GM23338 (cell line): ENCODE results near the gene BRSK1. TPM values are rescaled to one million over a fixed set of nuclear protein-coding genes. Genes with fewer than 3 reads are reported as not detected.

ENCODE experiments used
- ATAC-seq: fragments of 200-7000 bp; cut with Tn5 transposase; 3 replicates; pipeline ENCODE4 v1.9.1; 2020
- DNase-seq: peaks from one replicate; pipeline ENCODE4 v3.0.0-alpha.2; 2015; ENCODE audit warnings: low spot score
- H2AFZ ChIP-seq: fragments of 200-600 bp; sonication (generic); 2 replicates; pipeline ENCODE4 v1.8.0; 2016; ENCODE audit warnings: antibody characterized with exemption, mild to moderate bottlenecking, moderate library complexity
- H3F3A ChIP-seq: fragments of 200-600 bp; sonication (generic); replicated peaks from 2 replicates; pipeline ENCODE4 v1.8.0; 2017; ENCODE audit warnings: antibody characterized with exemption, mixed run types, low read depth
- H3K27ac ChIP-seq: fragments of 200-600 bp; sonication (generic); 2 replicates; pipeline ENCODE4 v1.6.1; 2016; ENCODE audit warnings: low read depth
- H3K27me3 ChIP-seq: fragments of 200-600 bp; sonication (generic); 2 replicates; pipeline ENCODE4 v1.8.0; 2016; ENCODE audit warnings: mild to moderate bottlenecking, mixed run types, moderate library complexity; ENCODE audit not compliant: insufficient read depth
- H3K36me3 ChIP-seq: fragments of 200-600 bp; sonication (generic); 2 replicates; pipeline ENCODE4 v1.8.0; 2016; ENCODE audit warnings: mild to moderate bottlenecking; ENCODE audit not compliant: insufficient read depth
- H3K4me1 ChIP-seq: fragments of 200-600 bp; sonication (generic); 2 replicates; pipeline ENCODE4 v1.8.0; 2016; ENCODE audit warnings: mild to moderate bottlenecking, moderate library complexity; ENCODE audit not compliant: insufficient read depth
- H3K4me2 ChIP-seq: fragments of 200-600 bp; sonication (generic); 2 replicates; pipeline ENCODE4 v1.7.1; 2017; ENCODE audit warnings: mixed run types
- H3K4me3 ChIP-seq: fragments of 200-600 bp; sonication (generic); 2 replicates; pipeline ENCODE4 v1.6.1; 2016; ENCODE audit warnings: mixed run types
- H3K79me2 ChIP-seq: fragments of 200-600 bp; sonication (generic); replicated peaks from 2 replicates; pipeline ENCODE4 v1.8.0; 2017; ENCODE audit warnings: mild to moderate bottlenecking; ENCODE audit not compliant: insufficient read depth
- H3K9me2 ChIP-seq: fragments of 200-600 bp; sonication (generic); 2 replicates; pipeline ENCODE4 v1.8.0; 2017; ENCODE audit not compliant: insufficient read depth
- H4K20me1 ChIP-seq: fragments of 200-600 bp; sonication (generic); replicated peaks from 2 replicates; pipeline ENCODE4 v1.8.0; 2017; ENCODE audit warnings: mild to moderate bottlenecking; ENCODE audit not compliant: insufficient read depth
- H3K27ac Mint-ChIP-seq: 2 replicates; pipeline ENCODE4 v1.8.0; 2020; ENCODE audit warnings: inconsistent platforms, mild to moderate bottlenecking, moderate library complexity, mixed read lengths
- H3K27me3 Mint-ChIP-seq: 3 replicates; pipeline ENCODE4 v1.8.0; 2022; ENCODE audit warnings: low read depth, mild to moderate bottlenecking, moderate library complexity, mixed read lengths, inconsistent platforms; ENCODE audit not compliant: insufficient read depth, poor library complexity
- H3K36me3 Mint-ChIP-seq: 3 replicates; pipeline ENCODE4 v1.8.0; 2021; ENCODE audit warnings: low read depth, mild to moderate bottlenecking, inconsistent platforms, moderate library complexity, mixed read lengths
- H3K4me1 Mint-ChIP-seq: 3 replicates; pipeline ENCODE4 v1.8.0; 2020; ENCODE audit warnings: mild to moderate bottlenecking, inconsistent platforms, mixed read lengths
- H3K4me3 Mint-ChIP-seq: 3 replicates; pipeline ENCODE4 v1.8.0; 2021; ENCODE audit warnings: moderate library complexity, mild to moderate bottlenecking, inconsistent platforms, mixed read lengths
- H3K9me3 Mint-ChIP-seq: 3 replicates; pipeline ENCODE4 v1.8.0; 2020; ENCODE audit warnings: moderate library complexity, mild to moderate bottlenecking, inconsistent platforms, mixed read lengths
- CREB1 ChIP-seq: fragments of 250-450 bp; sonication (Bioruptor Pico); IDR thresholded peaks from 2 replicates; pipeline ENCODE4 v1.5.0; 2020; ENCODE audit warnings: low read depth, mild to moderate bottlenecking, moderate library complexity
- CTCF ChIP-seq, 2 experiments: fragments of 200-600 bp in 1 of 2; sonication (generic) in 1 of 2; conservative IDR thresholded peaks; 2 replicates each; pipeline versions ENCODE4 v1.5.1 to v1.6.1; 2016 to 2017; ENCODE audit warnings: antibody characterized with exemption in 2 of 2, low read depth in 2 of 2, mild to moderate bottlenecking in 2 of 2, moderate library complexity in 1 of 2
- ETS1 ChIP-seq: IDR thresholded peaks from 2 replicates; pipeline ENCODE4 v1.6.1; 2016; ENCODE audit warnings: antibody characterized with exemption
- EZH2 ChIP-seq: fragments of 200-600 bp; sonication (generic); IDR thresholded peaks from one replicate; pipeline ENCODE4 v1.8.0; 2017; ENCODE audit warnings: antibody characterized with exemption, mild to moderate bottlenecking, low read depth; ENCODE audit not compliant: unreplicated experiment
- EZH2phosphoT487 ChIP-seq: fragments of 200-600 bp; sonication (generic); IDR thresholded peaks from one replicate; pipeline ENCODE4 v1.8.1; 2018; ENCODE audit warnings: antibody characterized with exemption; ENCODE audit not compliant: unreplicated experiment
- JUNB ChIP-seq: IDR thresholded peaks from one replicate; pipeline ENCODE4 v1.6.1; 2016; ENCODE audit warnings: antibody characterized with exemption; ENCODE audit not compliant: unreplicated experiment
- NANOG ChIP-seq: IDR thresholded peaks from 2 replicates; pipeline ENCODE4 v1.6.1; 2016; ENCODE audit warnings: antibody characterized with exemption, borderline replicate concordance
- POLR2AphosphoS5 ChIP-seq: IDR thresholded peaks from 2 replicates; pipeline ENCODE4 v1.6.1; 2016; ENCODE audit warnings: antibody characterized with exemption, low read depth
- REST ChIP-seq: IDR thresholded peaks from one replicate; pipeline ENCODE4 v1.6.1; 2018; ENCODE audit warnings: antibody characterized with exemption; ENCODE audit not compliant: unreplicated experiment
- STAT1 ChIP-seq: IDR thresholded peaks from one replicate; pipeline ENCODE4 v1.6.1; 2016; ENCODE audit warnings: antibody characterized with exemption; ENCODE audit not compliant: unreplicated experiment
- ZNF114 ChIP-seq: fragments of 250-450 bp; sonication (Bioruptor Pico); IDR thresholded peaks from 2 replicates; pipeline ENCODE4 v1.5.0; 2020; ENCODE audit warnings: mild to moderate bottlenecking, moderate library complexity
- ZNF331 ChIP-seq: fragments of 250-450 bp; sonication (Bioruptor Pico); IDR thresholded peaks from 2 replicates; pipeline ENCODE4 v1.5.0; 2020; ENCODE audit warnings: low read depth, mild to moderate bottlenecking, moderate library complexity
- ZNF462 ChIP-seq: fragments of 250-450 bp; sonication (Bioruptor Pico); IDR thresholded peaks from 2 replicates; pipeline ENCODE4 v1.5.0; 2020; ENCODE audit warnings: mild to moderate bottlenecking, moderate library complexity
- polyA plus RNA-seq: library from polyadenylated mRNA; unstranded; fragments of >200 nt; fragmentation: Nextera tagmentation; extraction: Ambion mirVana; gene quantifications from 2 replicates; pipeline ENCODE4 v1.2.1, GENCODE V29; 2016
- total RNA-seq: library from RNA; depleted of rRNA; stranded (reverse); fragments of >200 nt; shearing (Covaris generic); gene quantifications from 2 replicates; pipeline ENCODE4 v1.2.3, GENCODE V29; 2014

BRSK1 gene
- total and polyA plus RNA-seq, 2 experiments from 2014 or later: 2.3 to 17.2 TPM

GRCh38 chr19:55352549-55353145 lies 68.8 kb downstream of the BRSK1 start:
- H3K4me2 ChIP-seq: peak overlapping the region; percentile 91; the same call in 1 of the 2 replicates
- TF ChIP-seq REST (no peak), JUNB (no peak), CREB1 (CRISPR knock-in tag) (no peak), ZNF462 (CRISPR knock-in tag) (no peak), EZH2phosphoT487 (no peak), ETS1 (no peak), EZH2 (no peak), ZNF114 (CRISPR knock-in tag) (no peak), CTCF (conservative IDR thresholded peaks at IDR 0.05; ENCODE audit: low read depth in 2 of 2) (no peak), STAT1 (no peak), ZNF331 (CRISPR knock-in tag) (no peak), POLR2AphosphoS5 (no peak), NANOG (no peak)
- no peak for DNase-seq

More at GRCh38 chr19:55352549-55353145, 68.8 kb downstream of the BRSK1 start:
- no peak overlapping the region for H3K27ac ChIP-seq
- H3K27me3 Mint-ChIP-seq: peaks cover 70% of the 10 kb centered on the region
- peaks cover 30% of the 10 kb centered on the region for H3F3A ChIP-seq
- H3K4me3 Mint-ChIP-seq: peak overlapping the region; percentile 72
- H3K27me3 ChIP-seq: peaks cover 63% of the 10 kb centered on the region
- 0 out of 3 replicates have a peak, but pooled peaks cover 4% of the 10 kb centered on the region for H3K36me3 Mint-ChIP-seq
- no peak overlapping the region for H2AFZ ChIP-seq
- H3K4me1 Mint-ChIP-seq: peaks cover 51% of the 10 kb centered on the region
- H3K9me3 Mint-ChIP-seq: no peaks in the 10 kb centered on the region
- H4K20me1 ChIP-seq: no peaks in the 10 kb centered on the region
- ATAC-seq: no peak
- no peaks in the 10 kb centered on the region for H3K9me2 ChIP-seq
- H3K79me2 ChIP-seq: no peaks in the 10 kb centered on the region
- no peak overlapping the region for H3K27ac Mint-ChIP-seq
- H3K4me3 ChIP-seq: peak overlapping the region; percentile 75; the same call in 1 of the 2 replicates
- H3K36me3 ChIP-seq: no peaks in the 10 kb centered on the region
- H3K4me1 ChIP-seq: peaks cover 39% of the 10 kb centered on the region
